Measurements from ENCODE around the gene EYA2. TPM values are rescaled to one million over a fixed set of nuclear protein-coding genes. Genes with fewer than 3 reads are reported as not detected.

Gene EYA2
- total and polyA plus RNA-seq, 11 donors, result 0.30 to 4.2 (median 0.70) TPM

DNA sequence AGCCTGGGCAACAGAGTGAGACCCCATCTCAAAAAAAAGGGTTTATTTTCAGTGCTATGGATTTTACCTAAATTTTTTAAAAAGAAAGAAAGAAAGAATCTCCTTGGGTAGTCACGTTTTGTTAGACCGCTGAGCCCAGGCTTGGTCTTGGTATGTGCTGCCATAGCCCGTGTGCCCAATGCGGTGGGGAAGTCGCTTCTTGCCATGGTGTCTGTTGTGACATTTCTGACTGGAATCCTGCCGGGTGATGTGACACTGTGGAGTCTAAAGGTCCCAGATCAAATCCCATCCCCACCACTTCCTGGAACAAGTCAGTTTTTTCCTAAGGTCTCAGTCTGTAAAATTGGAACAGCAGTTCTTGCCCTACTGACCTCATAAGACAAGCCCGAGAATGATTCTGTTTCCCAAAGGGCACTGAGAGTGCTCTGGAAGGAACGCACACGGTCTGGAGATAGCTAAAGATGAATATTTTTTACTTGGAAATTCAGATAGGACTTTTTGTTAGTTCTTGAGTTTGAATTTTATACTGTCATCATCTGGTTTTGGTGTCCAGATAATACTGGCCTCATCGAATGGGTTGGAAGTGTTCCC, 225.8 kb downstream of the EYA2 start:
- DNase-seq, result no peak
- peak in 1 of 4 donors; percentile 40 for ATAC-seq
- intact Hi-C loops (cut with DNase I), result no loop called here
- TF ChIP-seq, protein P1, sequence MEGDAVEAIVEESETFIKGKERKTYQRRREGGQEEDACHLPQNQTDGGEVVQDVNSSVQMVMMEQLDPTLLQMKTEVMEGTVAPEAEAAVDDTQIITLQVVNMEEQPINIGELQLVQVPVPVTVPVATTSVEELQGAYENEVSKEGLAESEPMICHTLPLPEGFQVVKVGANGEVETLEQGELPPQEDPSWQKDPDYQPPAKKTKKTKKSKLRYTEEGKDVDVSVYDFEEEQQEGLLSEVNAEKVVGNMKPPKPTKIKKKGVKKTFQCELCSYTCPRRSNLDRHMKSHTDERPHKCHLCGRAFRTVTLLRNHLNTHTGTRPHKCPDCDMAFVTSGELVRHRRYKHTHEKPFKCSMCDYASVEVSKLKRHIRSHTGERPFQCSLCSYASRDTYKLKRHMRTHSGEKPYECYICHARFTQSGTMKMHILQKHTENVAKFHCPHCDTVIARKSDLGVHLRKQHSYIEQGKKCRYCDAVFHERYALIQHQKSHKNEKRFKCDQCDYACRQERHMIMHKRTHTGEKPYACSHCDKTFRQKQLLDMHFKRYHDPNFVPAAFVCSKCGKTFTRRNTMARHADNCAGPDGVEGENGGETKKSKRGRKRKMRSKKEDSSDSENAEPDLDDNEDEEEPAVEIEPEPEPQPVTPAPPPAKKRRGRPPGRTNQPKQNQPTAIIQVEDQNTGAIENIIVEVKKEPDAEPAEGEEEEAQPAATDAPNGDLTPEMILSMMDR (IDR thresholded peaks at IDR 0.05), result no peak
- TF ChIP-seq POLR2A (IDR thresholded peaks at IDR 0.05), result no peak
- Histone ChIP-seq H3K4me3 (no peak overlapping the region), H3K4me1 (peaks cover 0 to 39% (median 24%) of the 10 kb centered on the region in 12 donors), H3K27ac (no peak overlapping the region), H3K27me3 (no peaks in the 10 kb centered on the region), H3K36me3 (no peaks in the 10 kb centered on the region), H3K9me3 (no peaks in the 10 kb centered on the region)
- WGBS, 4 donors, result 79 to 81% (median 80%) methylated on average over 10 of the region's 10 CpGs

GRCh38 chr20:47122560-47122959, 227.9 kb downstream of the EYA2 start:
- H3K36me3 ChIP-seq, result no peaks in the 10 kb centered on the region
- no peak for DNase-seq
- no peaks in the 10 kb centered on the region for H3K27me3 ChIP-seq
- ATAC-seq, result no peak
- TF ChIP-seq POLR2A (IDR thresholded peaks at IDR 0.05), result no peak
- TF ChIP-seq, protein P1 (IDR thresholded peaks at IDR 0.05), result no peak
- no peaks in the 10 kb centered on the region for H3K9me3 ChIP-seq
- H3K4me3 ChIP-seq, result no peak overlapping the region
- H3K27ac ChIP-seq, result no peak overlapping the region
- 80 to 91% (median 88%) methylated on average over 3 of the region's 3 CpGs for WGBS, 4 donors
- intact Hi-C loops (cut with DNase I), result no loop called here
- peaks cover 0 to 51% (median 28%) of the 10 kb centered on the region in 12 donors for H3K4me1 ChIP-seq

GRCh38 chr20:47124181-47124717, 229.6 kb downstream of the EYA2 start:
- H3K27ac ChIP-seq, result peak overlapping the region in 11 of 12 donors; percentile 25 to 93 (median 65)
- peak in 3 of 4 donors; percentile 30 to 66 (median 42) for ATAC-seq
- H3K4me3 ChIP-seq, result no peak overlapping the region
- peak in 1 of 5 donors; percentile 22 for DNase-seq
- no peak for TF ChIP-seq POLR2A (IDR thresholded peaks at IDR 0.05)
- TF ChIP-seq, protein P1 (IDR thresholded peaks at IDR 0.05), result no peak
- no peaks in the 10 kb centered on the region for H3K36me3 ChIP-seq
- H3K4me1 ChIP-seq, result peaks cover 0 to 42% (median 19%) of the 10 kb centered on the region in 12 donors
- no peaks in the 10 kb centered on the region for H3K9me3 ChIP-seq
- no peaks in the 10 kb centered on the region for H3K27me3 ChIP-seq
- intact Hi-C loops (cut with DNase I), result no loop called here
- WGBS, 4 donors, result 26 to 42% (median 34%) methylated on average over 3 of the region's 3 CpGs

DNA sequence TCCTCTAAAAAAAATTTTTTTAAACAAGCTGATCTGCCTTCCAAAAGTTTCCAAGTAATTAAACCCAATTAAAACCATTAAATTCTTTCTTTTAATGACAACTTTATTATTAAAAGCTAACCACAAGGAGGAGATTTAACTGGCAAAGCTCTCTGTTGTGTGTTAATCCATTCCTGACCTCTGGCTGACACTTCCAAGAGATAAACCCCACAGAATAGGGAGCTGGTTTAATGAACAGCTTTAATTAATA, 230.8 kb downstream of the EYA2 start:
- Histone ChIP-seq H3K4me1 (peaks cover 0 to 42% (median 19%) of the 10 kb centered on the region in 12 donors), H3K36me3 (no peaks in the 10 kb centered on the region), H3K9me3 (no peaks in the 10 kb centered on the region), H3K4me3 (no peak overlapping the region), H3K27me3 (no peaks in the 10 kb centered on the region), H3K27ac (peak overlapping the region in 8 of 12 donors; percentile 37 to 93 (median 54))
- DNase-seq, result no peak
- intact Hi-C loops (cut with DNase I), result no loop called here
- peak in 2 of 4 donors; percentile 52 to 63 for ATAC-seq
- no peak for TF ChIP-seq POLR2A (IDR thresholded peaks at IDR 0.05)
- TF ChIP-seq, protein P1 (IDR thresholded peaks at IDR 0.05), result peak in 1 of 12 donors; percentile 19

Data from heart left ventricle (tissue), 16 donors.